Limb (tissue), 2 donors: Measurements from ENCODE around the gene DYNC2I2.
A peak's percentile ranks its signal among the peaks of the same experiment; 100 is the strongest.

ENCODE experiments used
- DNase-seq, 2 donors: peaks; one replicate each; pipeline ENCODE4 v3.0.0-alpha.2; 2016; ENCODE audit errors: extremely low spot score in 2 of 2

Gene DYNC2I2

GRCh38 chr9:128636556-128637530, 19.8 kb downstream of the DYNC2I2 start:
- no peak for DNase-seq

GRCh38 chr9:128636024-128636390, 20.6 kb downstream of the DYNC2I2 start:
- no peak for DNase-seq

- DNase-seq, result peak; percentile 60 to 70
These were observed 21.2 kb downstream of the DYNC2I2 start for GRCh38 chr9:128635266-128636023.

GRCh38 chr9:128634651-128635262, 21.9 kb downstream of the DYNC2I2 start:
- no peak for DNase-seq

GRCh38 chr9:128634111-128634510, 22.5 kb downstream of the DYNC2I2 start:
- no peak for DNase-seq

- no peak for DNase-seq
These were observed 23.0 kb downstream of the DYNC2I2 start for GRCh38 chr9:128633601-128634000.

GRCh38 chr9:128633057-128633456, 23.6 kb downstream of the DYNC2I2 start:
- DNase-seq, result no peak

GRCh38 chr9:128632486-128632885, 24.2 kb downstream of the DYNC2I2 start:
- no peak for DNase-seq

- no peak for DNase-seq
These were observed 24.6 kb downstream of the DYNC2I2 start for GRCh38 chr9:128632066-128632465.

- DNase-seq, result no peak
These were observed 25.0 kb downstream of the DYNC2I2 start for GRCh38 chr9:128631636-128632035.

- no peak for DNase-seq
These were observed 26.6 kb downstream of the DYNC2I2 start for GRCh38 chr9:128629852-128630545.

- no peak for DNase-seq
These were observed 27.5 kb downstream of the DYNC2I2 start for GRCh38 chr9:128629136-128629535.

GRCh38 chr9:128628471-128629048, 28.1 kb downstream of the DYNC2I2 start:
- no peak for DNase-seq

- DNase-seq, result no peak
These were observed 28.7 kb downstream of the DYNC2I2 start for GRCh38 chr9:128627906-128628305.

GRCh38 chr9:128627127-128627715, 29.4 kb downstream of the DYNC2I2 start:
- DNase-seq, result no peak

- no peak for DNase-seq
These were observed 30.5 kb downstream of the DYNC2I2 start for GRCh38 chr9:128626181-128626580.

GRCh38 chr9:128625391-128626146, 31.1 kb downstream of the DYNC2I2 start:
- DNase-seq, result no peak

- DNase-seq, result no peak
These were observed 32.1 kb downstream of the DYNC2I2 start for GRCh38 chr9:128624566-128624965.

GRCh38 chr9:128621730-128622455, 34.8 kb downstream of the DYNC2I2 start:
- DNase-seq, result no peak
